EL (cell line): ENCODE results near the gene MEGF6.
A peak's percentile ranks its signal among the peaks of the same experiment; 100 is the strongest.
"Not testable (repeated sequence)": the region's sequence is repeated elsewhere in the genome, so short reads cannot be mapped to it uniquely, and the experiment has no call there.

Experiments
- DNase-seq: peaks from one replicate; pipeline ENCODE4 v3.0.0-alpha.2; 2016

Gene MEGF6

GRCh38 chr1:3590139-3590763 lies 21.1 kb downstream of the MEGF6 start:
- no peak for DNase-seq

DNA sequence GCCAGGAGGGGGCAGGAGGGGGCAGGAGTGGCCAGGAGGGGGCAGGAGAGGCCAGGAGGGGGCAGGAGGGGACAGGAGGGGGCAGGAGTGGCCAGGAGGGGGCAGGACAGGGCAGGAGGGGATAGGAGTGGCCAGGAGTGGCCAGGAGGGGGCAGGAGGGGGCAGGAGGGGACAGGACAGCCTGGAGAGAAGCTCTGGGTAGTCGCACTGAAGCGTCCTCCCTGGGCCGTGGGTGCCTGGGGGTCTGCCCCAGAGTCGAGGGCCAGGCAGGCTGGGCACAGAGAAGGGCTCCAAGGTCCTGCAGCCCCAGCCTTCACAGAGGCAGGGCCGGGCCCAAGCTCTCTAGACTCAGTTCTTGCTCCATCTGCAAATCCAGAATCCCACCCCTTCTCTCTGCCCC lies 22.9 kb downstream of the MEGF6 start:
- no peak for DNase-seq

GRCh38 chr1:3586986-3587759 lies 24.1 kb downstream of the MEGF6 start:
- peak; percentile 36 for DNase-seq

DNA sequence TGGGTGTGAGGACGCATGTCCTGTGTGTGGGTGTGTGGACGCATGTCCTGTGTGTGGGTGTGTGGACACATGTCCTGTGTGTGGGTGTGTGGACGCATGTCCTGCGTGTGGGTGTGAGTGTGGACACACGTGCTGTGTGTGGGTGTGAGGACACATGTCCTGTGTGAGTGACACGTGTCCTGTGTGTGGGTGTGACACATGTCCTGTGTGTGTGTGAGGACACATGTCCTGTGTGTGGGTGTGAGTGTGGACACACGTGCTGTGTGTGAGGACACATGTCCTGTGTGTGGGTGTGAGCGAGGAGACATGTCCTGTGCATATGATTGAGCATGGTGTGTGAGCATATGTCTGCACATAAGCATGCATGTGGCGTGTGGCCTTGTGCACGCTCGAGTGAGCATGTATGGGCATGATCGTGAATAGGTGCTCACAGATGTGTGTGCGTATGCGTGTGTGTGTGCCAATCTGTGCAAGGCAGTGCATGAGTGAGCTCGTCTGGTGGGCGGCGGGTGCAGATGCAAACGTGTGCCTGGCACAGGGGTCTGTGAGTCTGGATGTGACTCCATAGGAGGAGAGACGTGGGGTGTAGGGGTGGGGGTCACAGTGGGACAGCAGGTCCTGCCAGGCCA lies 25.3 kb downstream of the MEGF6 start:
- DNase-seq: no peak

DNA sequence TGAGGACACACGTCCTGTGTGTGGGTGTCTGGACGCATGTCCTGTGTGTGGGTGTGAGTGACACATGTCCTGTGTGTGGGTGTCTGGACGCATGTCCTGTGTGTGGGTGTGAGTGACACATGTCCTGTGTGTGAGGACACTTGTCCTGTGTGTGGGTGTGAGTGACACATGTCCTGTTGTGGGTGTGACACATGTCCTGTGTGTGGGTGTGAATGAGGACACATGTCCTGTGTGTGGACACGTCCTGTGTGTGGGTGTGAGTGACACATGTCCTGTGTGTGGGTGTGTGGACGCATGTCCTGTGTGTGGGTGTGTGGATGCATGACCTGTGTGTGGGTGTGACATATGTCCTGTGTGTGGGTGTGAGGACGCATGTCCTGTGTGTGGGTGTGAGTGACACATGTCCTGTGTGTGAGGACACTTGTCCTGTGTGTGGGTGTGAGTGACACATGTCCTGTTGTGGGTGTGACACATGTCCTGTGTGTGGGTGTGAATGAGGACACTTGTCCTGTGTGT lies 25.9 kb downstream of the MEGF6 start:
- DNase-seq: not testable (repeated sequence)

GRCh38 chr1:3584915-3585314 lies 26.4 kb downstream of the MEGF6 start:
- DNase-seq: no peak

DNA sequence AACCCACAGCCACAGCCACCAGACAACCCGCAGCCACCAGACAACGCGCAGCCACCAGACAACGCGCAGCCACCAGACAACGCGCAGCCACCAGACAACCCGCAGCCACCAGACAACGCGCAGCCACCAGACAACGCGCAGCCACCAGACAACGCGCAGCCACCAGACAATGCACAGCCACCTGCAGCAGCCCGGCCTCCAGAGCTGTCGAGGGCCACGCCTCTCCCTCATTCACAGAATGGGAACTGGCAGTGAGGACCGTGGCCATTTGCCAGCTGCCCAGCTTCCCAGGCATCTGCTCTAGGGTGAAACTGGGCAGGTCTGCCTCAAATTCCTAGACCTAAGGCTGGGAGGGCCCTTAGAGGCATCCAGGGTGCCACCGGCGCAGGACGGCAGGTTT lies 27.6 kb downstream of the MEGF6 start:
- DNase-seq: not testable (repeated sequence)

GRCh38 chr1:3581296-3582036 lies 29.8 kb downstream of the MEGF6 start:
- no peak for DNase-seq

DNA sequence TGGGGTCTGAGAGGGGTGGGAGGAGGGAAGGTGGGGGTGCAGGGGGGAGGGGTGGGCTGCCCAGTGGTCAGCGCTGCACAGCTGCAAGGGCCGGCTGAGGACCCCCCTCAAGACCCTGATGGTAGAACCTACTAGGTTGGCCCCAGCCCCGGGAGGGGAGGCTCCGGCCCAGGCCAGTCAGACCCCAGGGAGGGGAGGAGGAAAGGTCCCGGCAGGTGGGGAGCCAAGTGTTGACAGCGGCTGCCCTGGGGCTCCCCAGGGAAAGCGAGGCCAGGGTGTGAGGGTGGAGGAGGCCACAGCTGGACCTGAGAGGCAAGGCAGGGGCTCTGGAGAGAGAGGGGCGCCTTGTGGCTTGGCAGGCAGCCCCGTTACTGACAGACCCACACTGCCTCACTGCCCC lies 31.1 kb downstream of the MEGF6 start:
- no peak for DNase-seq

DNA sequence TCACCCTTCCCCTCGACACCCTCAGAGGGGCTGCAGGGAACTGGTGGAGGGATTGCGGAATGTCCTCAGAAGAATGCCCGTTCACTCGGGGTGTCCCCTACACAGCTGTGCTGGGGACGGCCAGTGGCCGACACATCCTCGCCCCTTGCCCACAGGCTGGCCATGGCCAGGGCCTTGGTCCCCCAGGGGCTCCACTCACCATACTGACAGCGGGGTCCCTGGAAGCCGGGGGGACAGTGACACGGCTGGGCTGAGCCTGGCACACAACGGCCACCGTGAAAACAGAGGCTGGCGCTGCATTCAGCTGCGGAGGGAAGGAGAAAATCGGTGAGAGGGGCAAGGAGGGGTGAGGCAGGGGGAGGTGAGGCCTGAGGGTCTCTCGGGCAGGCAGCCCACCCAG lies 31.7 kb downstream of the MEGF6 start:
- DNase-seq: no peak

DNA sequence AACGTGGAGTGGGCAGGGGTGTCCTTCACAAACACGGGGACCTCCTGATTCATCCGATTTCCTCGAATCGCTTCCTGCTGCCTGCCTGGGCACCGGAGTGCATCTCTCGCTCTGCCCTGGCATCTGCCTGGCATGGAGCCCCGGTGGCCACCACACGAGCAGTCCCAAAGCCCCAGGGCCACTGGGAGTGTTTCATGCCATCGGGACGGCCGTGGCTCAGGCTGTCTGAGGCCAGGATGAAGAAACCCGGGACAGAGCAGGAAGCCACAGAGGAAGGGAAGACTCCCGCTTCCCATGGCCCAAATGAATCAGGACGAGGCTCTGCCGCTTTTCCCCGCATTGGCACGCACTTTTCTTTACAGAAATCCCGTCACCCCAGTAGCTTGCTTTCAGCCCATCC lies 32.4 kb downstream of the MEGF6 start:
- no peak for DNase-seq

- DNase-seq: no peak
Measured at GRCh38 chr1:3578433-3578805, 32.9 kb downstream of the MEGF6 start.

- no peak for DNase-seq
Measured at GRCh38 chr1:3577711-3578432, 33.4 kb downstream of the MEGF6 start.

- DNase-seq: no peak
Measured at GRCh38 chr1:3577300-3577699, 34.0 kb downstream of the MEGF6 start.

- no peak for DNase-seq
Measured at GRCh38 chr1:3575993-3576392, 35.3 kb downstream of the MEGF6 start.

DNA sequence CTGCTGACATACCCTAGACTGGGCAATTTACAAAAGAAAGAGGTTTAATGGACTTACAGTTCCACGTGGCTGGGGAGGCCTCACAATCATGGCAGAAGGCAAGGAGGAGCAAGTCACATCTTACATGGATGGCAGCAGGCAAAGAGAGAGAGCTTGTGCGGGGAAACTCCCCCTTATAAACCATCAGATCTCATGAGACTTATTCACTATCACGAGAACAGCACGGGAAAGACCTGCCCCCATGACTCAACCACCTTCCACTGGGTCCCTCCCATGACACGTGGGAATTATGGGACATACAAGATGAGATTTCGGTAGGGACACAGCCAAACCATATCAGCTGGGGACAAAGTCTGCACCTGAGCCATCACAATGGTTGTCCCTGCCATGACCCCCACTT lies 35.8 kb downstream of the MEGF6 start:
- DNase-seq: not testable (repeated sequence)

DNA sequence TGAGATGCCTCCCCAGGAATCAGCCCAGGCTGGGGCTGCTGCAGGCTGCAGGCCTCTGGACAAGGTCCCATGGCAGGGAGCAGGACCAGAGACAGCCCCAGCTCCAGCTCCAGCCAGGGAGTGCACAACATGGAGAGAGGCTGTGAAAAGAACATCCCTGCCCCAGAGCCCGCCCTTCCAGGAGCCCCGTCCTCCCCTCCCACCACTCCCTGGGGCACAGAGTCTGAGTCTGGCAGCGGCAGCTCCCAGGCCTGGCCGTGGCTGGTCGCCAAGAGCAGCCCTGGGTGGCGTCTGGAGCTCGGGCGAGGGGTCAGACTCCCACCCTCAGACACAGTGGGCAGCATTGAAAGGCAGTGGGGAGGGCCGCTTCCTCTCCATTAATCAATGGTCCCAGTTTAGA lies 37.8 kb downstream of the MEGF6 start:
- no peak for DNase-seq

DNA sequence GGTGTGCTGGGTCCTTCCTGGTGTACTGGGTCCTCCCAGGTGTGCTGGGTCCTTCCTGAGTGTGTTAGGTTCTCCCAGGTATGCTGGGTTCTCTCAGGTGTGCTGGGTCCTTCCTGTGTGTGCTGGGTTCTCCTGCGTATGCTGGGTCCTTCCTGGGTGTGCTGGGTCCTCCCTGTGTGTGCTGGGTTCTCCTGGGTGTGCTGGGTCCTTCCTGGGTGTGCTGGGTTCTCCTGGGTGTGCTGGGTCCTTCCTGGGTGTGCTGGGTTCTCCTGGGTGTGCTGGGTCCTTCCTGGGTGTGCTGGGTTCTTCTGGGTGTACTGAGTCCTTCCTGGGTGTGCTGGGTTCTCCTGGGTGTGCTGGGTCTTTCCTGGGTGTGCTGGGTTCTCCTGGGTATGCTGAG lies 38.7 kb downstream of the MEGF6 start:
- DNase-seq: not testable (repeated sequence)

DNA sequence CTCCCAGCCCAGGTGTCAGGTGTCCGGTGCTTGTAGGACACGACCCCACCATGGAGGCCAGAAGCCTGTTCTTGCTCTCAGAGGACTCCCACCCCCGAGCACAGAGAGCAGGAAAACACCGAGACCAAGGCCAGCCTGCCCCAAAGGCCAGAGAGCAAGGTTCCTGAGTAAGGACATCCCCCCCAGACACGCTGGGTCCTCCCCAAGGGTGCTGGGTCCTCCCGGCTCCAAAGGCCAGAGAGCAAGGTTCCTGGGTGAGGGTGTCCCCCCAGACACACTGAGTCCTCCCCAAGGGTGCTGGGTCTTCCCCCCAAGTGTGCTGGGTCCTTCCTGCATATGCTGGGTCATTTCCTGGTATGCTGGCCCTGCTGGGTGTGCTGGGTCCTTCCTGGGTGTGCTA lies 40.0 kb downstream of the MEGF6 start:
- no peak for DNase-seq

- DNase-seq: no peak
Measured at GRCh38 chr1:3570066-3570986, 41.0 kb downstream of the MEGF6 start.

- DNase-seq: no peak
Measured at GRCh38 chr1:3569436-3569835, 41.9 kb downstream of the MEGF6 start.
